Lung (tissue), 12 donors: ENCODE results near the gene TP63. TPM values are rescaled to one million over a fixed set of nuclear protein-coding genes. Genes with fewer than 3 reads are reported as not detected.
A peak's percentile ranks its signal among the peaks of the same experiment; 100 is the strongest.

ENCODE experiments used
- ATAC-seq: fragments of 200-7000 bp; cut with Tn5 transposase; one replicate; pipeline ENCODE4 v1.9.1; 2020; ENCODE audit warnings: moderate number of reproducible peaks; ENCODE audit not compliant: insufficient read depth, low FRiP score
- DNase-seq, 3 donors: peaks; one replicate each; pipeline ENCODE4 v3.0.0-alpha.2; 2013 to 2017
- H3K27ac ChIP-seq, 2 donors: one replicate each; pipeline ENCODE4 v1.5.1; 2013; ENCODE audit warnings: mild to moderate bottlenecking in 2 of 2, moderate library complexity in 2 of 2, control low read depth in 1 of 2, inconsistent platforms in 1 of 2, low read depth in 1 of 2, low read length in 1 of 2
- H3K27me3 ChIP-seq, 3 donors: one replicate each; pipeline ENCODE4 v1.5.1; 2013; ENCODE audit warnings: low read length in 2 of 3; ENCODE audit not compliant: control insufficient read depth in 3 of 3, insufficient read depth in 3 of 3
- H3K36me3 ChIP-seq, 4 donors: one replicate each; pipeline ENCODE4 v1.5.1; 2013; ENCODE audit warnings: low read length in 4 of 4, mild to moderate bottlenecking in 1 of 4, moderate library complexity in 1 of 4; ENCODE audit not compliant: control insufficient read depth in 4 of 4, insufficient read depth in 4 of 4
- H3K4me1 ChIP-seq, 5 donors: one replicate each; pipeline ENCODE4 v1.5.1; 2013; ENCODE audit warnings: low read length in 5 of 5, mild to moderate bottlenecking in 2 of 5, moderate library complexity in 1 of 5; ENCODE audit not compliant: control insufficient read depth in 5 of 5, insufficient read depth in 5 of 5
- H3K4me3 ChIP-seq: one replicate; pipeline ENCODE4 v1.5.1; 2013; ENCODE audit warnings: mild to moderate bottlenecking, control low read depth, moderate library complexity
- H3K9ac ChIP-seq, 2 donors: one replicate each; pipeline ENCODE4 v1.5.1; 2013; ENCODE audit warnings: low read length in 2 of 2, control low read depth in 1 of 2; ENCODE audit not compliant: insufficient read depth in 1 of 2
- H3K9me3 ChIP-seq, 4 donors: one replicate each; pipeline ENCODE4 v1.5.1; 2013; ENCODE audit warnings: low read length in 3 of 4, mild to moderate bottlenecking in 1 of 4, moderate library complexity in 1 of 4; ENCODE audit not compliant: control insufficient read depth in 4 of 4, insufficient read depth in 3 of 4
- WGBS, 2 donors: extraction: QIAGEN DNeasy Blood & Tissue Kit; methylation state at CpG; one replicate each; pipeline ENCODE4 v1.1.7; 2013; 5-methylcytosine and 5-hydroxymethylcytosine counted together
- polyA plus RNA-seq, 2 donors: library from polyadenylated mRNA; stranded (reverse); fragments of 200-250 nt; gene quantifications; one replicate each; pipeline ENCODE4 v1.2.1, GENCODE V29; 2013
- total RNA-seq, 2 donors: library from RNA; depleted of rRNA in 1 of 2; stranded (reverse); fragments of >200 nt in 1 of 2; gene quantifications; one replicate each; pipeline ENCODE4 v1.2.1, GENCODE V29; 2014 to 2021
- TF ChIP-seq, protein P1 (sequence below): IDR thresholded peaks from 2 replicates; pipeline ENCODE4 v1.5.1; 2012; ENCODE audit warnings: mild to moderate bottlenecking; ENCODE audit errors: control extremely low read depth, extremely low read depth
- donor health status: control.
- donor health status: control.
- donor health status: Bipolar disorder and iron deficiency.
- donor health status: healthy.
- donor health status: DM: yes; HTN: yes; CAD: no.

Gene TP63
- total and polyA plus RNA-seq, 4 donors = 1.1 to 12.3 (median 2.7) TPM

DNA sequence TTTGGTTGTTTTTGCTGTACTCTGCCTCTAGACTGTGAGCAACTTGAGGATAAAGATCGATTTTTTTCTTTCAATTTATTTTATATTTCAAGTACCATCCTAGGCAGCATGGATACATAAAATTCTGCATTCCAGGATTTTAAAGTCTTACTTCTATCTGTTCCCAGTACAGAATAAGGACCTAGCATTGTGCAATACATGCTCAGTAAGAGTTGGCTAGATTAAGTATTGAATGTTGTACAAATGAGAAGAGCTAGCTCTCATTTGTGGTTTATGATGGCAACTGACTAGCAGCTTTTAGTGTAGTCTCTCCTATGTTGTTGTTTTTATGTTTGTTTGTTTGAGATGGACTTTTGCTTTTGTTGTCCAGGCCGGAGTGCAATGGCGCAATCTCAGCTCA lies 222.7 kb downstream of the TP63 start:
- DNase-seq = no peak
- no peak overlapping the region for H3K4me3 ChIP-seq
- H3K4me1 ChIP-seq = no peaks in the 10 kb centered on the region
- TF ChIP-seq, protein P1, sequence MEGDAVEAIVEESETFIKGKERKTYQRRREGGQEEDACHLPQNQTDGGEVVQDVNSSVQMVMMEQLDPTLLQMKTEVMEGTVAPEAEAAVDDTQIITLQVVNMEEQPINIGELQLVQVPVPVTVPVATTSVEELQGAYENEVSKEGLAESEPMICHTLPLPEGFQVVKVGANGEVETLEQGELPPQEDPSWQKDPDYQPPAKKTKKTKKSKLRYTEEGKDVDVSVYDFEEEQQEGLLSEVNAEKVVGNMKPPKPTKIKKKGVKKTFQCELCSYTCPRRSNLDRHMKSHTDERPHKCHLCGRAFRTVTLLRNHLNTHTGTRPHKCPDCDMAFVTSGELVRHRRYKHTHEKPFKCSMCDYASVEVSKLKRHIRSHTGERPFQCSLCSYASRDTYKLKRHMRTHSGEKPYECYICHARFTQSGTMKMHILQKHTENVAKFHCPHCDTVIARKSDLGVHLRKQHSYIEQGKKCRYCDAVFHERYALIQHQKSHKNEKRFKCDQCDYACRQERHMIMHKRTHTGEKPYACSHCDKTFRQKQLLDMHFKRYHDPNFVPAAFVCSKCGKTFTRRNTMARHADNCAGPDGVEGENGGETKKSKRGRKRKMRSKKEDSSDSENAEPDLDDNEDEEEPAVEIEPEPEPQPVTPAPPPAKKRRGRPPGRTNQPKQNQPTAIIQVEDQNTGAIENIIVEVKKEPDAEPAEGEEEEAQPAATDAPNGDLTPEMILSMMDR = no peak
- 87 to 99% methylated on average over 3 of the region's 3 CpGs for WGBS, 2 donors
- no peaks in the 10 kb centered on the region for H3K36me3 ChIP-seq
- no peaks in the 10 kb centered on the region for H3K27me3 ChIP-seq
- no peak overlapping the region for H3K9ac ChIP-seq
- no peak overlapping the region for H3K27ac ChIP-seq
- no peaks in the 10 kb centered on the region for H3K9me3 ChIP-seq
- ATAC-seq = no peak

DNA sequence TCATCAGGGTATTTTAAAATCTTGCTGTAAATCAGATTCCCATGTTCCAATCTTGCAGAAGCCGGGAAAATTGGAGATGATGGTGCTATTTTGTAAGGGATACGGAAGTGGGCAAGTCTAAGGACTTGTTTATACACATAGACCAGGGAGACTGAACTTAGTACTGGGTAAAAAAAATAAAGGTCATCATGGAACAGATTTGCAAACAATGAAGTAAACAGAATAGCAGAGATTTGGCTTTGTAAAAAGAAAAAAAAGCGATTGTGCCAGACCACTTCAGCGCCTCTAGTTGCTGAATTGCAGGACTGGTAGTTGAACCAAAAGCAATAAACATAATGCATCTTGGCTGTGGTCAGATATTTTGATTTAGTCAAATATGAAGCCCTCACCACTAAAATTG lies 229.1 kb downstream of the TP63 start:
- H3K4me3 ChIP-seq = no peak overlapping the region
- DNase-seq = no peak
- H3K27ac ChIP-seq = no peak overlapping the region
- no peaks in the 10 kb centered on the region for H3K9me3 ChIP-seq
- TF ChIP-seq, protein P1 = no peak
- no peaks in the 10 kb centered on the region for H3K27me3 ChIP-seq
- H3K36me3 ChIP-seq = no peaks in the 10 kb centered on the region
- peaks cover 0 to 2% (median 0%) of the 10 kb centered on the region in 5 donors for H3K4me1 ChIP-seq
- no peak overlapping the region for H3K9ac ChIP-seq
- ATAC-seq = no peak
- 90 to 92% methylated on average over 4 of the region's 4 CpGs for WGBS, 2 donors

DNA sequence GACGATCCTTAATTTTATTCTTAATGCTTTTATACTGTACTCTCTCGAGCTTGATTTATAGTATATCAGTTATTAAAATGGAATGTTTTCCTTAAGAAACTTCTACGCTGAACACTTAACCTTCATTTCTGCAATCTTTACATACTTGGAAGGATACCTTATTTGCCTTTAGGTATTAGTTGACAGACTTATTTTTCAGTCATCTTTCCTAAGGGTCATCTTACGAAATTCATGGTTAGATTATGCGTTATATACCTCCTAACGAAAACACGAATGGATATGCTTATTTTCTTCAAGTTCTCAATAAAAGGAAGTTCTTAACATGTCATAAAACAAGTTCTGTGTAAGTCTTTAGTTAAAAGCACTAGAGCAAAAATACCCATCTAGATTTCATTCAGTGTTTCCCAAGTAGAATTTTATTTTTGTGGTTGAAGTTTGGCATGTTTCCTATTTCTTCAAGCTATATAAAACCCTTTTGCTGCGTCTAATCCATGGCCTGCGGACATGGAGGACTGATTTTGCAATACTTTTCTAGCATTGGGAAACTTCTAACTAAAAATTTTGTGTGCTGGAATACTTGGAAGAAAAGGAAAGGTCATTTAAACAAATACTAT lies 231.3 kb downstream of the TP63 start:
- Histone ChIP-seq H3K4me3 (no peak overlapping the region), H3K27me3 (no peaks in the 10 kb centered on the region), H3K4me1 (peaks cover 0 to 2% (median 0%) of the 10 kb centered on the region in 5 donors), H3K9ac (no peak overlapping the region), H3K36me3 (no peaks in the 10 kb centered on the region), H3K9me3 (no peaks in the 10 kb centered on the region), H3K27ac (no peak overlapping the region)
- TF ChIP-seq, protein P1 = no peak
- 71 to 73% methylated on average over 9 of the region's 9 CpGs for WGBS, 2 donors
- no peak for ATAC-seq
- DNase-seq = peak in 1 of 3 donors; percentile 45

DNA sequence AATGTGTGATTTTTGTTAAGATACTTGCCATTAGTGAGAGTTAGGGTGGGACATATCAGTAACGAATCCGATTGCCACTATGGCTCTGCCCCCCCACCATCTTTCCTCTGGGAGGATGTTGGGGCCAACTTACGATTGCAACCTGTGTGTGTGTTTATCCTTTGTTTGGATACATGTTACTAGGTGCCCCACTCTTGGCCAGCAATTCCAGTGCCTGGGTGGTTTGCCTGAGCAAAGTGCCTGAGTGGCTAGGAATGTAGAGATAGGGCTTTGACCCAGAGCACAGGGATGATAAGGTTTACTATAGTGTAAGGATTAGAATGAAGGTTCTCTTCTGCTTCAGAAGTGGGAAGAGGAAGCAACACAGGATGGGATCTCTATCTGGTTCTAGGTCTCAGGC lies 231.8 kb downstream of the TP63 start:
- H3K4me1 ChIP-seq = peaks cover 0 to 2% (median 0%) of the 10 kb centered on the region in 5 donors
- ATAC-seq = no peak
- WGBS, 2 donors = 60 to 83% methylated on average over 3 of the region's 3 CpGs
- no peaks in the 10 kb centered on the region for H3K9me3 ChIP-seq
- TF ChIP-seq, protein P1 = no peak
- no peak overlapping the region for H3K27ac ChIP-seq
- H3K36me3 ChIP-seq = no peaks in the 10 kb centered on the region
- H3K9ac ChIP-seq = no peak overlapping the region
- no peak overlapping the region for H3K4me3 ChIP-seq
- H3K27me3 ChIP-seq = no peaks in the 10 kb centered on the region
- no peak for DNase-seq
